WTC11 (cell line): ENCODE results near the gene HDAC3. TPM values are rescaled to one million over a fixed set of nuclear protein-coding genes. Genes with fewer than 3 reads are reported as not detected.

ENCODE experiments used
- ATAC-seq: fragments of 200-7000 bp; cut with Tn5 transposase; 2 replicates; pipeline ENCODE4 v1.10.0; 2021; ENCODE audit warnings: mild to moderate bottlenecking, moderate library complexity
- CTCF ChIA-PET: fragments of 300-600 bp; sonication (Branson Sonifier 250); formaldehyde crosslinking; loops from one replicate; lab custom pipeline; 2021; ENCODE audit warnings: antibody characterized with exemption; lab: Charles Lee
- POLR2A ChIA-PET: fragments of 350-600 bp; sonication (Branson Sonifier 250); formaldehyde crosslinking; loops from one replicate; lab custom pipeline; 2021; ENCODE audit warnings: antibody characterized with exemption; lab: Charles Lee
- DNase-seq: peaks from one replicate; pipeline ENCODE4 v3.0.0; 2021; ENCODE audit warnings: low spot score
- H3K27ac Mint-ChIP-seq: 2 replicates; pipeline ENCODE4 v1.8.0; 2021; ENCODE audit warnings: mixed read lengths
- H3K27me3 Mint-ChIP-seq: 2 replicates; pipeline ENCODE4 v1.8.0; 2021; ENCODE audit warnings: low read depth, mild to moderate bottlenecking, moderate library complexity, mixed read lengths
- H3K36me3 Mint-ChIP-seq: 2 replicates; pipeline ENCODE4 v1.8.0; 2021; ENCODE audit warnings: mixed read lengths
- H3K4me1 Mint-ChIP-seq: 2 replicates; pipeline ENCODE4 v1.8.0; 2022; ENCODE audit warnings: mixed read lengths
- H3K4me3 Mint-ChIP-seq: 2 replicates; pipeline ENCODE4 v1.8.0; 2021; ENCODE audit warnings: mild to moderate bottlenecking, moderate library complexity, mixed read lengths
- H3K9me3 Mint-ChIP-seq: 2 replicates; pipeline ENCODE4 v1.8.0; 2021; ENCODE audit warnings: mixed read lengths
- ATF1 ChIP-seq: sonication (generic); formaldehyde crosslinking; IDR thresholded peaks from 2 replicates; pipeline ENCODE4 v1.8.1; 2023; ENCODE audit warnings: mild to moderate bottlenecking, moderate library complexity, missing genetic modification reagents
- ATF3 ChIP-seq: sonication (generic); formaldehyde crosslinking; conservative IDR thresholded peaks from 2 replicates; pipeline ENCODE4 v1.8.1; 2022; ENCODE audit warnings: mild to moderate bottlenecking, missing genetic modification reagents
- CREM ChIP-seq: sonication (generic); formaldehyde crosslinking; IDR thresholded peaks from 2 replicates; pipeline ENCODE4 v1.8.1; 2022; ENCODE audit warnings: mild to moderate bottlenecking, missing genetic modification reagents, moderate library complexity
- E2F1 ChIP-seq: sonication (generic); formaldehyde crosslinking; IDR thresholded peaks from 2 replicates; pipeline ENCODE4 v1.8.0; 2022; ENCODE audit warnings: mild to moderate bottlenecking, missing genetic modification reagents
- E2F4 ChIP-seq: sonication (generic); formaldehyde crosslinking; IDR thresholded peaks from 2 replicates; pipeline ENCODE4 v1.8.1; 2022; ENCODE audit warnings: low read depth, mild to moderate bottlenecking, moderate library complexity, missing genetic modification reagents, borderline replicate concordance
- ELF4 ChIP-seq: sonication (generic); formaldehyde crosslinking; IDR thresholded peaks from 2 replicates; pipeline ENCODE4 v1.8.1; 2022; ENCODE audit warnings: low read depth, mild to moderate bottlenecking, moderate library complexity, missing genetic modification reagents
- ERG ChIP-seq: fragments of 250-450 bp; sonication (Bioruptor Pico); IDR thresholded peaks from 2 replicates; pipeline ENCODE4 v1.8.0; 2021; ENCODE audit warnings: mild to moderate bottlenecking
- FOXJ3 ChIP-seq: sonication (generic); formaldehyde crosslinking; IDR thresholded peaks from 2 replicates; pipeline ENCODE4 v1.9.0; 2021; ENCODE audit warnings: missing genetic modification reagents, mild to moderate bottlenecking, borderline replicate concordance
- FOXP1 ChIP-seq: sonication (generic); formaldehyde crosslinking; IDR thresholded peaks from 2 replicates; pipeline ENCODE4 v1.8.0; 2022; ENCODE audit warnings: missing genetic modification reagents, mild to moderate bottlenecking, moderate library complexity, borderline replicate concordance
- GABPB1 ChIP-seq: sonication (generic); formaldehyde crosslinking; IDR thresholded peaks from 2 replicates; pipeline ENCODE4 v1.8.1; 2023; ENCODE audit warnings: mild to moderate bottlenecking, missing genetic modification reagents
- HMGA2 ChIP-seq: fragments of 250-450 bp; sonication (Bioruptor Pico); IDR thresholded peaks from 2 replicates; pipeline ENCODE4 v1.4.0; 2021; ENCODE audit warnings: mild to moderate bottlenecking, moderate library complexity
- HMGXB4 ChIP-seq: sonication (generic); formaldehyde crosslinking; IDR thresholded peaks from 2 replicates; pipeline ENCODE4 v1.8.1; 2023; ENCODE audit warnings: mild to moderate bottlenecking, moderate library complexity, missing genetic modification reagents
- MAX ChIP-seq: sonication (generic); formaldehyde crosslinking; IDR thresholded peaks from 2 replicates; pipeline ENCODE4 v1.8.0; 2022; ENCODE audit warnings: mild to moderate bottlenecking, missing genetic modification reagents
- MLX ChIP-seq: sonication (generic); formaldehyde crosslinking; IDR thresholded peaks from 2 replicates; pipeline ENCODE4 v1.8.1; 2023; ENCODE audit warnings: mild to moderate bottlenecking, missing genetic modification reagents, moderate library complexity
- NFATC4 ChIP-seq: fragments of 250-450 bp; sonication (Bioruptor Pico); IDR thresholded peaks from 2 replicates; pipeline ENCODE4 v1.9.0; 2021; ENCODE audit warnings: mild to moderate bottlenecking
- NR3C1 ChIP-seq: sonication (generic); formaldehyde crosslinking; conservative IDR thresholded peaks from 2 replicates; pipeline ENCODE4 v1.8.1; 2023; ENCODE audit warnings: low read depth, mild to moderate bottlenecking, missing genetic modification reagents
- OVOL2 ChIP-seq: fragments of 250-450 bp; sonication (Bioruptor Pico); IDR thresholded peaks from 2 replicates; pipeline ENCODE4 v1.9.0; 2021; ENCODE audit warnings: mild to moderate bottlenecking, borderline replicate concordance
- PREB ChIP-seq: sonication (generic); formaldehyde crosslinking; IDR thresholded peaks from 2 replicates; pipeline ENCODE4 v1.8.1; 2022; ENCODE audit warnings: mild to moderate bottlenecking, missing genetic modification reagents, moderate library complexity, borderline replicate concordance
- PRRX2 ChIP-seq: fragments of 250-450 bp; sonication (Bioruptor Pico); IDR thresholded peaks from 2 replicates; pipeline ENCODE4 v1.8.0; 2021; ENCODE audit warnings: mild to moderate bottlenecking
- TEAD1 ChIP-seq: sonication (generic); formaldehyde crosslinking; IDR thresholded peaks from 2 replicates; pipeline ENCODE4 v1.8.0; 2022; ENCODE audit warnings: mild to moderate bottlenecking, missing genetic modification reagents
- TP53 ChIP-seq: sonication (generic); formaldehyde crosslinking; IDR thresholded peaks from 2 replicates; pipeline ENCODE4 v1.8.1; 2023; ENCODE audit warnings: mild to moderate bottlenecking, missing genetic modification reagents
- USF1 ChIP-seq: sonication (generic); formaldehyde crosslinking; IDR thresholded peaks from 2 replicates; pipeline ENCODE4 v1.8.0; 2022; ENCODE audit warnings: mild to moderate bottlenecking, missing genetic modification reagents
- ZNF121 ChIP-seq: sonication (generic); formaldehyde crosslinking; IDR thresholded peaks from 2 replicates; pipeline ENCODE4 v1.8.0; 2023; ENCODE audit warnings: missing genetic modification reagents
- ZNF423 ChIP-seq: fragments of 250-450 bp; sonication (Bioruptor Pico); IDR thresholded peaks from 2 replicates; pipeline ENCODE4 v2.1.2; 2022; ENCODE audit warnings: mild to moderate bottlenecking, moderate library complexity
- ZSCAN18 ChIP-seq: fragments of 250-450 bp; sonication (Bioruptor Pico); IDR thresholded peaks from 2 replicates; pipeline ENCODE4 v2.1.2; 2022; ENCODE audit warnings: mild to moderate bottlenecking, moderate library complexity
- total RNA-seq: library from RNA; stranded (reverse); gene quantifications from 3 replicates; pipeline ENCODE4 v1.2.3, GENCODE V29; 2021

HDAC3 gene
- total RNA-seq, 1 experiment from 2014 or later = 96.2 TPM

GRCh38 chr5:141637767-141638419, 1.2 kb upstream of the HDAC3 start:
- POLR2A ChIA-PET = interaction anchor here (0.5 to 3.3 kb wide), 7 partner anchors 12 to 544 kb away, joined by 3 to 36 read pairs (median 3); partner anchors contain the start of genes DIAPH1, FCHSD1 and PCDHB2
- CTCF ChIA-PET = interaction anchor here (0.6 to 3.9 kb wide), 26 partner anchors 8 to 374 kb away, joined by 3 to 106 read pairs (median 7); partner anchors contain the start of genes ARAP3, DIAPH1, FCHSD1 and PCDH1
- H3K4me1 Mint-ChIP-seq = peaks cover 26% of the 10 kb centered on the region
- TF ChIP-seq ZSCAN18 = no peak
- no peak for TF ChIP-seq MLX (CRISPR knock-in tag)
- TF ChIP-seq OVOL2 (CRISPR knock-in tag) = no peak
- TF ChIP-seq TEAD1 = peak; percentile 70
- TF ChIP-seq ATF3 (CRISPR knock-in tag) = no peak
- TF ChIP-seq ERG (CRISPR knock-in tag) = peak; percentile 10; the same call in 1 of the 2 replicates
- TF ChIP-seq E2F4 (CRISPR knock-in tag) = no peak
- TF ChIP-seq PRRX2 = no peak
- no peak for TF ChIP-seq PREB (CRISPR knock-in tag)
- TF ChIP-seq NR3C1 (CRISPR knock-in tag) = no peak; the same call in 1 of the 2 replicates
- peak; percentile 66; the same call in 1 of the 2 replicates for TF ChIP-seq TP53 (CRISPR knock-in tag)
- no peak for TF ChIP-seq USF1
- TF ChIP-seq E2F1 (CRISPR knock-in tag) = no peak; the same call in 1 of the 2 replicates
- no peak for TF ChIP-seq ZNF121
- no peak for TF ChIP-seq FOXJ3 (CRISPR knock-in tag)
- no peak for TF ChIP-seq ELF4 (CRISPR knock-in tag)
- peak; percentile 57; the same call in 1 of the 2 replicates for TF ChIP-seq FOXP1 (CRISPR knock-in tag)
- peak; percentile 4; the same call in 1 of the 2 replicates for TF ChIP-seq NFATC4
- no peak for TF ChIP-seq CREM
- TF ChIP-seq HMGA2 = no peak
- no peak for TF ChIP-seq GABPB1 (CRISPR knock-in tag)
- 0 out of 2 replicates have a peak, but pooled peaks have one; percentile 38 for TF ChIP-seq ZNF423 (CRISPR knock-in tag)
- TF ChIP-seq ATF1 (CRISPR knock-in tag) = no peak
- no peak for TF ChIP-seq HMGXB4 (CRISPR knock-in tag)
- TF ChIP-seq MAX = peak; percentile 83

More at GRCh38 chr5:141637767-141638419, 1.2 kb upstream of the HDAC3 start:
- peak overlapping the region; percentile 81 for H3K4me3 Mint-ChIP-seq
- H3K36me3 Mint-ChIP-seq = peaks cover 12% of the 10 kb centered on the region
- DNase-seq (peak; percentile 94), ATAC-seq (peak; percentile 60)
- peak overlapping the region; percentile 36; the same call in 1 of the 2 replicates for H3K27ac Mint-ChIP-seq
- H3K27me3 Mint-ChIP-seq = no peaks in the 10 kb centered on the region
- no peaks in the 10 kb centered on the region for H3K9me3 Mint-ChIP-seq
